GM23338 (cell line): ENCODE data around the gene TRIM54. TPM values are rescaled to one million over a fixed set of nuclear protein-coding genes. Genes with fewer than 3 reads are reported as not detected.

Source experiments
- ATAC-seq: fragments of 200-7000 bp; cut with Tn5 transposase; 3 replicates; pipeline ENCODE4 v1.9.1; 2020
- DNase-seq: peaks from one replicate; pipeline ENCODE4 v3.0.0-alpha.2; 2015; ENCODE audit warnings: low spot score
- H2AFZ ChIP-seq: fragments of 200-600 bp; sonication (generic); 2 replicates; pipeline ENCODE4 v1.8.0; 2016; ENCODE audit warnings: antibody characterized with exemption, mild to moderate bottlenecking, moderate library complexity
- H3F3A ChIP-seq: fragments of 200-600 bp; sonication (generic); replicated peaks from 2 replicates; pipeline ENCODE4 v1.8.0; 2017; ENCODE audit warnings: antibody characterized with exemption, mixed run types, low read depth
- H3K27ac ChIP-seq: fragments of 200-600 bp; sonication (generic); 2 replicates; pipeline ENCODE4 v1.6.1; 2016; ENCODE audit warnings: low read depth
- H3K27me3 ChIP-seq: fragments of 200-600 bp; sonication (generic); 2 replicates; pipeline ENCODE4 v1.8.0; 2016; ENCODE audit warnings: mild to moderate bottlenecking, mixed run types, moderate library complexity; ENCODE audit not compliant: insufficient read depth
- H3K36me3 ChIP-seq: fragments of 200-600 bp; sonication (generic); 2 replicates; pipeline ENCODE4 v1.8.0; 2016; ENCODE audit warnings: mild to moderate bottlenecking; ENCODE audit not compliant: insufficient read depth
- H3K4me1 ChIP-seq: fragments of 200-600 bp; sonication (generic); 2 replicates; pipeline ENCODE4 v1.8.0; 2016; ENCODE audit warnings: mild to moderate bottlenecking, moderate library complexity; ENCODE audit not compliant: insufficient read depth
- H3K4me2 ChIP-seq: fragments of 200-600 bp; sonication (generic); 2 replicates; pipeline ENCODE4 v1.7.1; 2017; ENCODE audit warnings: mixed run types
- H3K4me3 ChIP-seq: fragments of 200-600 bp; sonication (generic); 2 replicates; pipeline ENCODE4 v1.6.1; 2016; ENCODE audit warnings: mixed run types
- H3K79me2 ChIP-seq: fragments of 200-600 bp; sonication (generic); replicated peaks from 2 replicates; pipeline ENCODE4 v1.8.0; 2017; ENCODE audit warnings: mild to moderate bottlenecking; ENCODE audit not compliant: insufficient read depth
- H3K9me2 ChIP-seq: fragments of 200-600 bp; sonication (generic); 2 replicates; pipeline ENCODE4 v1.8.0; 2017; ENCODE audit not compliant: insufficient read depth
- H4K20me1 ChIP-seq: fragments of 200-600 bp; sonication (generic); replicated peaks from 2 replicates; pipeline ENCODE4 v1.8.0; 2017; ENCODE audit warnings: mild to moderate bottlenecking; ENCODE audit not compliant: insufficient read depth
- H3K27ac Mint-ChIP-seq: 2 replicates; pipeline ENCODE4 v1.8.0; 2020; ENCODE audit warnings: inconsistent platforms, mild to moderate bottlenecking, moderate library complexity, mixed read lengths
- H3K27me3 Mint-ChIP-seq: 3 replicates; pipeline ENCODE4 v1.8.0; 2022; ENCODE audit warnings: low read depth, mild to moderate bottlenecking, moderate library complexity, mixed read lengths, inconsistent platforms; ENCODE audit not compliant: insufficient read depth, poor library complexity
- H3K36me3 Mint-ChIP-seq: 3 replicates; pipeline ENCODE4 v1.8.0; 2021; ENCODE audit warnings: low read depth, mild to moderate bottlenecking, inconsistent platforms, moderate library complexity, mixed read lengths
- H3K4me1 Mint-ChIP-seq: 3 replicates; pipeline ENCODE4 v1.8.0; 2020; ENCODE audit warnings: mild to moderate bottlenecking, inconsistent platforms, mixed read lengths
- H3K4me3 Mint-ChIP-seq: 3 replicates; pipeline ENCODE4 v1.8.0; 2021; ENCODE audit warnings: moderate library complexity, mild to moderate bottlenecking, inconsistent platforms, mixed read lengths
- H3K9me3 Mint-ChIP-seq: 3 replicates; pipeline ENCODE4 v1.8.0; 2020; ENCODE audit warnings: moderate library complexity, mild to moderate bottlenecking, inconsistent platforms, mixed read lengths
- CREB1 ChIP-seq: fragments of 250-450 bp; sonication (Bioruptor Pico); IDR thresholded peaks from 2 replicates; pipeline ENCODE4 v1.5.0; 2020; ENCODE audit warnings: low read depth, mild to moderate bottlenecking, moderate library complexity
- CTCF ChIP-seq, 2 experiments: fragments of 200-600 bp in 1 of 2; sonication (generic) in 1 of 2; conservative IDR thresholded peaks; 2 replicates each; pipeline versions ENCODE4 v1.5.1 to v1.6.1; 2016 to 2017; ENCODE audit warnings: antibody characterized with exemption in 2 of 2, low read depth in 2 of 2, mild to moderate bottlenecking in 2 of 2, moderate library complexity in 1 of 2
- EZH2phosphoT487 ChIP-seq: fragments of 200-600 bp; sonication (generic); IDR thresholded peaks from one replicate; pipeline ENCODE4 v1.8.1; 2018; ENCODE audit warnings: antibody characterized with exemption; ENCODE audit not compliant: unreplicated experiment
- JUNB ChIP-seq: IDR thresholded peaks from one replicate; pipeline ENCODE4 v1.6.1; 2016; ENCODE audit warnings: antibody characterized with exemption; ENCODE audit not compliant: unreplicated experiment
- NANOG ChIP-seq: IDR thresholded peaks from 2 replicates; pipeline ENCODE4 v1.6.1; 2016; ENCODE audit warnings: antibody characterized with exemption, borderline replicate concordance
- POLR2AphosphoS5 ChIP-seq: IDR thresholded peaks from 2 replicates; pipeline ENCODE4 v1.6.1; 2016; ENCODE audit warnings: antibody characterized with exemption, low read depth
- REST ChIP-seq: IDR thresholded peaks from one replicate; pipeline ENCODE4 v1.6.1; 2018; ENCODE audit warnings: antibody characterized with exemption; ENCODE audit not compliant: unreplicated experiment
- STAT1 ChIP-seq: IDR thresholded peaks from one replicate; pipeline ENCODE4 v1.6.1; 2016; ENCODE audit warnings: antibody characterized with exemption; ENCODE audit not compliant: unreplicated experiment
- ZNF114 ChIP-seq: fragments of 250-450 bp; sonication (Bioruptor Pico); IDR thresholded peaks from 2 replicates; pipeline ENCODE4 v1.5.0; 2020; ENCODE audit warnings: mild to moderate bottlenecking, moderate library complexity
- ZNF331 ChIP-seq: fragments of 250-450 bp; sonication (Bioruptor Pico); IDR thresholded peaks from 2 replicates; pipeline ENCODE4 v1.5.0; 2020; ENCODE audit warnings: low read depth, mild to moderate bottlenecking, moderate library complexity
- polyA plus RNA-seq: library from polyadenylated mRNA; unstranded; fragments of >200 nt; fragmentation: Nextera tagmentation; extraction: Ambion mirVana; gene quantifications from 2 replicates; pipeline ENCODE4 v1.2.1, GENCODE V29; 2016
- total RNA-seq: library from RNA; depleted of rRNA; stranded (reverse); fragments of >200 nt; shearing (Covaris generic); gene quantifications from 2 replicates; pipeline ENCODE4 v1.2.3, GENCODE V29; 2014
- TF ChIP-seq, protein P1 (sequence below): IDR thresholded peaks from 2 replicates; pipeline ENCODE4 v1.6.1; 2016; ENCODE audit warnings: antibody characterized with exemption

TRIM54 gene
- total and polyA plus RNA-seq, 2 experiments from 2014 or later, result 1.6 to 3.3 TPM

GRCh38 chr2:27313882-27314645, 31.8 kb downstream of the TRIM54 start:
- no peaks in the 10 kb centered on the region for H3K9me3 Mint-ChIP-seq
- TF ChIP-seq REST, result no peak
- TF ChIP-seq CREB1 (CRISPR knock-in tag), result no peak
- TF ChIP-seq, protein P1, sequence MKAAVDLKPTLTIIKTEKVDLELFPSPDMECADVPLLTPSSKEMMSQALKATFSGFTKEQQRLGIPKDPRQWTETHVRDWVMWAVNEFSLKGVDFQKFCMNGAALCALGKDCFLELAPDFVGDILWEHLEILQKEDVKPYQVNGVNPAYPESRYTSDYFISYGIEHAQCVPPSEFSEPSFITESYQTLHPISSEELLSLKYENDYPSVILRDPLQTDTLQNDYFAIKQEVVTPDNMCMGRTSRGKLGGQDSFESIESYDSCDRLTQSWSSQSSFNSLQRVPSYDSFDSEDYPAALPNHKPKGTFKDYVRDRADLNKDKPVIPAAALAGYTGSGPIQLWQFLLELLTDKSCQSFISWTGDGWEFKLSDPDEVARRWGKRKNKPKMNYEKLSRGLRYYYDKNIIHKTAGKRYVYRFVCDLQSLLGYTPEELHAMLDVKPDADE, result no peak
- TF ChIP-seq EZH2phosphoT487, result no peak
- H3K4me2 ChIP-seq, result no peak overlapping the region
- no peak overlapping the region for H3K4me3 ChIP-seq
- peaks cover 8% of the 10 kb centered on the region for H3K27me3 Mint-ChIP-seq
- H3K27ac ChIP-seq, result no peak overlapping the region
- no peaks in the 10 kb centered on the region for H3K79me2 ChIP-seq
- peaks cover 15% of the 10 kb centered on the region; the same call in 2 of the 3 replicates for H3K4me1 Mint-ChIP-seq
- DNase-seq, result no peak
- 0 out of 2 replicates have a peak, but pooled peaks cover 3% of the 10 kb centered on the region for H4K20me1 ChIP-seq
- peaks cover 12% of the 10 kb centered on the region for H3K4me1 ChIP-seq
- peaks cover 8% of the 10 kb centered on the region for H3K27me3 ChIP-seq
- H3K36me3 ChIP-seq, result no peaks in the 10 kb centered on the region
- H3K4me3 Mint-ChIP-seq, result no peak overlapping the region
- H2AFZ ChIP-seq, result no peak overlapping the region
- no peaks in the 10 kb centered on the region for H3F3A ChIP-seq
- H3K36me3 Mint-ChIP-seq, result peaks cover 5% of the 10 kb centered on the region; the same call in 1 of the 3 replicates
- no peak overlapping the region for H3K27ac Mint-ChIP-seq
- no peak for ATAC-seq
- no peaks in the 10 kb centered on the region for H3K9me2 ChIP-seq

DNA sequence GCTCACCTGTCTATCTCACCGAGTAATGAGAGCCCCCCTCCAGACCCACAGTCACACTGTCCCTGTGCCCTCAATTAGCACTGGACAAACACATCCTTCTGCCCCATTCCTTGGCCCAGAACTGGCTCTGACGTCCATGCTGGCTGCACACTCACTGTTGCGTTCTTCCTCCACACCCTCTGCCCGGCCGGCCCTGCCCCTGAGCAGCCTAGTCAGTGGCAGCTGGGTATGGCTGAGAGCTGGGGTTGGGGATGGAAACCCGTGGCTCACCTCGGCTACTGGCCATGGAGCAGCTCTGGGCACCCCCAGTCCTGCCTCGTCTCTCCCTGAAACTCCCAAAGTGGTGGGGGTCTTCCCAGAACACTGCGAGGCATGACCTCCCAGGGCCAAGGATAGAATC, 32.5 kb downstream of the TRIM54 start:
- Histone ChIP-seq H3K36me3 (no peaks in the 10 kb centered on the region), H3K27me3 (peaks cover 2% of the 10 kb centered on the region; the same call in 1 of the 2 replicates), H3F3A (no peaks in the 10 kb centered on the region), H4K20me1 (0 out of 2 replicates have a peak, but pooled peaks cover 3% of the 10 kb centered on the region), H3K4me3 (no peak overlapping the region), H2AFZ (no peak overlapping the region), H3K27ac (no peak overlapping the region), H3K4me1 (peaks cover 12% of the 10 kb centered on the region), H3K9me2 (no peaks in the 10 kb centered on the region), H3K79me2 (no peaks in the 10 kb centered on the region), H3K4me2 (no peak overlapping the region)
- H3K9me3 Mint-ChIP-seq, result no peaks in the 10 kb centered on the region
- peaks cover 2% of the 10 kb centered on the region for H3K27me3 Mint-ChIP-seq
- H3K4me1 Mint-ChIP-seq, result peaks cover 15% of the 10 kb centered on the region; the same call in 2 of the 3 replicates
- TF ChIP-seq POLR2AphosphoS5, result no peak
- no peak for TF ChIP-seq REST
- TF ChIP-seq STAT1, result no peak
- no peak for TF ChIP-seq NANOG
- no peak for TF ChIP-seq CTCF (conservative IDR thresholded peaks at IDR 0.05; ENCODE audit: low read depth in 2 of 2)
- no peak for TF ChIP-seq ZNF114
- TF ChIP-seq ZNF331 (CRISPR knock-in tag), result no peak
- no peak for TF ChIP-seq JUNB
- no peak for DNase-seq
- no peak; the same call in 2 of the 3 replicates for ATAC-seq
- H3K36me3 Mint-ChIP-seq, result peaks cover 2% of the 10 kb centered on the region; the same call in 1 of the 3 replicates
- no peak overlapping the region for H3K4me3 Mint-ChIP-seq
- H3K27ac Mint-ChIP-seq, result no peak overlapping the region
